Stimulated activated CD4-positive, alpha-beta T cell treated with anti-CD3 and anti-CD28 coated beads, Interleukin-12 subunit alpha, Interleukin-12 subunit beta, amount 100 ng/mL, for 4 hours (primary cell): ENCODE results near the gene PDE4B.

Source experiments
- DNase-seq: peaks from one replicate; pipeline ENCODE4 v3.0.0-alpha.2; 2020

PDE4B gene

DNA sequence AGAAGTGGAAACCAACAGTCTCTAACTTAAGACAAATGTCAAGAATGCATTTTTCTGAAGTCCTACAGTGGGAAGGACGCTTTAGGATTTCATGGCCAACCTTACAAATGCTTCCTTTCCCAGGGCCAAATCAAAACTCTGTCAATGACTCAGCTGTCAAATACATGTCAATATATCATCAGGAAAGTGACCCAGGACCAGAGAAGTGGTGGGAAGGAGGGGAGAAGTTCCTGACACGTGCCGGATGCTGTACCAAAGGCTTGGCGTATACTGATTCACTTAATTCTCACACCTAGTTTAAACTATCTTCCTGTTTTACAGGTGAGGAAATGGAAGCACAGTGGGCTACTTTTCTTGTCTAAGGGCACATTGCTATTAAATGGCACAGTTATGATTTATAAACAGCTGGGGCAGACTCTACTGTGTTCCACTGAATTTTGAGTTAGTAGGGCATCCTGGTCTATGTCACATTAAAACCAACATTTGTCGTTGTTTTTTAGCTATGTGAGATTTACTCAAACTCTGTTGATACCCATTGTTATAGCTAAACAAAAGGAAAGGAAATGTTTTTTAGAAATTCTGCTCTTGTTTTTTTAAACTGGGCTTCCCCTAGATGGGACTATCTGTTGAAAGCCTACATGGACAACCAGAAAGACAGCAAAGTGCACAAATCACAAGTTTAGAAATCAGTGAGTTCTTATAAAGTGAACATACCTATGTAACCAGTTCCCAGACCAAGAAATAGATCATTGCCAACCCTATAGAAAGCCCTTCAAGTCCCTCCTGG, 533.1 kb downstream of the PDE4B start:
- DNase-seq = no peak

DNA sequence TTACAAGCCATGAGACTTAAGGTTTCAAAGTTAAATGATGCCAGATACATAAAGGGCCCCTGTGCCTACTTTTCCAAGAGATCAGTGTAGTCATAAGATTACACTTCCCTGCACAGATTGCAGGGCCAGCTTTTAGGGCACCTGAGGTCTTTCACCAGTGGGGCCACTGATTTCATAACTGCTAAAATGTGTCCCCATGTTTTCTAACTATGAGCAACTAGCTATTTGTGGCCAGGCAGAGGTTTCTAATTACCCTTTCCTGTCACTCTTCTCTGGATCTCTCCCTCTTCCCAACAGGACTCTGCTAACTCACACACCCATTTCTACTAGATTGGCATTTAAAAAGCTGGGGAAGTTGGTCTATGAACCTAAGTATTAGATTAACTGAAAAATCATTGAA, 534.2 kb downstream of the PDE4B start:
- DNase-seq = no peak

DNA sequence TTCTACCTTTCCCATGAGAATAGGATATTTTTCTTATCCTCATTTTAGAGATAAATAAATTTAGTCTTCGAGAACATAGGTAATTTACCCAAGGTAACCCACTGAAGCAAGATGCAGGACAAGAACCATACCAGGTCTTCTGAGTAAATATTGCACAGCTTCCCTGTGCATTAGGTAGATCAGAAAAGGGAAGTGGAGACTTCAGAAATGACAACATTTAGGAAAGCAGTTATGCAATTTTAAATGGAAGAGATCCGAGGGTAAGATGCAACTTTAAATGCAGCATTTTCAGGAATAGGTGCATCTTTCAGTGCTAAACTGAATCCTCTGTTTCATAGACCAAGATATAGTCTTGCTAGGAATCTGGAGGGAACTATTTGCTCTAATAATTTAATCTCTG, 534.9 kb downstream of the PDE4B start:
- DNase-seq = no peak

GRCh38 chr1:66328896-66329295, 536.2 kb downstream of the PDE4B start:
- no peak for DNase-seq

GRCh38 chr1:66330722-66331141, 538.0 kb downstream of the PDE4B start:
- DNase-seq = no peak

- peak; percentile 28 for DNase-seq
Observed at GRCh38 chr1:66331658-66332547, 539.2 kb downstream of the PDE4B start.

DNA sequence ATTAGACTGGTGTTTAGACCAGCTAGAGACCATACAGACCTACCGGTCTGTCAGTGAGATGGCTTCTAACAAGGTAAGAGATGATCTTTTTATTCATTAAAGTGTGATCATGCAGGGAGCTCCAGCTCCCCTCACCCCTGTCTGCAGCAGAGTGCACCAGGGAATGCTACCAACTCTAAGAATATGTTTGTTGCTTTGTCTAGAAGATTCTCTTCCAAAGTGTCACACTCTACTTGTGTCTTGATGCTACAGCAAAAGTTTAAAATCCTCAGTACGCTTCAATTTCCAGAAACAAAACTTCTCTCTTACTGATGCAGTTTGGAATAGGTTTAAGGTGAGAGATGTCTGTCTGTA, 539.8 kb downstream of the PDE4B start:
- DNase-seq = no peak

DNA sequence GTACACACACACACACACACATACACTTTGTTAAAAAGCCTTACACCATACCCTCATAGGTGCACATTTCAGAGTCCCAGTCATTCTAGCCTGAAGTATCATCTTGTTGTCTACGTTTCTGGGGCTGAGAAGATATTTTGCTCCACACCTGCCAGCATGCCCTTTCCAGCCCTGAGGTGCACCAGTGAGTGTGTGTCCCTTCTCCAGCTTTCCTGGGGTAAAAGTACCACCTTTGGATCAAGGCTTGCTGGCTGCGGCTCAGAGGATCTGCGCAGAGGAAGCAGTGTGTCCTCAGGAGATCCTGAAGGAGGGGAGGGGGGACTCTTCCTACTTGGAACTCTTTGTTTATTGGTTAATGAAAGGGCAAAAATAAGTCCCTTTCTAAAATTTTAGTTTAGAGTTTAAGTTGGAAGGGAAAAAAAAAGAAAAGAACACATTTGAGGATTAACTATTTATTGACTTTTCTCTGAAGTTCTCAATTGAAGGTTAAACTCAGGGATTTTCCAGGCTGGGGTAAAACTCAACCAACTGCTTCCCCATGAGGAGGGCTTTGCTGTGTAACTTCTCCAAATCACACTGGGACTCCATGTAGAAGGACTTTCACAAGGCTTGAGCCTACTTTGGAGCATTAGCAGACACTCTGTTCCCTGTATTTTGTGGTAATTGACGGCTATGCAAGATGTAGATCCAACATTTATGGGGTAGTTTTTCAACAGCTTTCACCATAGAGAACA, 540.9 kb downstream of the PDE4B start:
- DNase-seq = no peak

- no peak for DNase-seq
Observed at GRCh38 chr1:66334318-66334717, 541.6 kb downstream of the PDE4B start.

- no peak for DNase-seq
Observed at GRCh38 chr1:66335125-66335524, 542.4 kb downstream of the PDE4B start.

GRCh38 chr1:66335859-66336640, 543.4 kb downstream of the PDE4B start:
- peak; percentile 35 for DNase-seq

GRCh38 chr1:66336641-66336990, 543.9 kb downstream of the PDE4B start:
- DNase-seq = no peak

- DNase-seq = no peak
Observed at GRCh38 chr1:66337249-66337648, 544.6 kb downstream of the PDE4B start.

- DNase-seq = no peak
Observed at GRCh38 chr1:66339944-66340343, 547.2 kb downstream of the PDE4B start.

DNA sequence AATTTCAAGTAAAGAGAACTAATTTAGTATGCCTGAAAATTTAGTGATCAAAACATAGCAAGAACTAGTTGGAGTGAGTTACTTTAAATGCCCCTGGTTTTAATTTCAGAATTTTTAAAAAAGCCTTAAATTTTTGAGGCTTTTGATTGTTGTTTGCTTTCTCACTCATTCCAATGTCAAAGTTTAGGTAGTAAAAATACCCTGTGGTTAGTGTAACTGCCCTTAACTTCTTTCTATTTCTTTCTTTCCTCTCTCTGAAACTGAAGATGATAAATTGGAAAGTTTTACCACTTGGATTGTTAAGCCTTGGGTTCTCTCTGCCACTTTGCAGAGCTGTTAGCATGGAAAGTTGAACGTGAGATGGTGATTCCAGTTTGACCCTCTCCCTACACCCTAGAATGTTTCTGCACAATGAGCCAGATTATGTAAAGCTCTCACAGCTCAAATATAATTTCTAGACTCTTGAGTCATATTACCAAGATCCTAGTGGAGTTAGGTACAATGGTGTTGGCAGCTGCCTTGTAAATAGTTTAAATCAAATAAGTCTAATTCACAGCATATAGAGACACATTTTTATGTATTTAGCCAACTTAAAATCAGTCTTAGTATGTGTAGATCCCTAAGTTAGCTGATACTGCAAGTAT, 548.9 kb downstream of the PDE4B start:
- no peak for DNase-seq

- DNase-seq = no peak
Observed at GRCh38 chr1:66342707-66343106, 550.0 kb downstream of the PDE4B start.

- no peak for DNase-seq
Observed at GRCh38 chr1:66343569-66344325, 551.1 kb downstream of the PDE4B start.

DNA sequence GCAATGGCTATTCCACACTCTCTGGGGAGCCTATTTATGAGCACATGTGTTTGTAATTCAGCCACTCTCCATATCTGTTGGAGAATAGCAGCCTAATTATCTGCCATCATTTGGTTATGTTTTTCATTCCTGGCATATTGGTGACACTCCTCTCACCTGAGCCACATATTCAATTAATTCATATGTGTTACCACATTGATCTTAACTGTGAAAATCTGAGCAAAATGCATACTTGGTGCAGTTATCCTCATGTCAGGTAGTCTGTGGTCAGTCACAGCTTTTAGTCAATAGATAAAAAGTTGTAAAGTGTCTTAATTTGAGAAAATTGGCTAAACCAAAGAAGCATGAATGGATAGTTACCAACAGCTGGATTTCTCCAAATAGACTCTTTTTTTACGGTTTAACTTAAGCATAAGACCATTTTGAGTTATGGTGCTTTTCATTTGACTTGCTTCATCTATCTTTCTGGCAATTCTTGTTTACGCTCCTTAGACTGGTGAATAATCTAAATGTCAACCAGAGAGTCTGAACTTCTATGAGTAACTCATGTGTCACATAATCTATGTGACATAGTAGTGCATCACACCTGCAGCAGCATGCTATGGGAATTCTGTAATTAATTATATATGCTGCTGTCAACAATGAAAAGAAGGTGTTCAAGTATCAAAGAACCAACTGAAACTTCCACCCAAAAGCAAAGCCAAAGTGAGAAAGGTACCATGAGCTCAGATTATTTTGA, 553.5 kb downstream of the PDE4B start:
- no peak for DNase-seq

- DNase-seq = no peak
Observed at GRCh38 chr1:66346873-66347272, 554.2 kb downstream of the PDE4B start.

GRCh38 chr1:66348776-66349175, 556.1 kb downstream of the PDE4B start:
- DNase-seq = no peak

DNA sequence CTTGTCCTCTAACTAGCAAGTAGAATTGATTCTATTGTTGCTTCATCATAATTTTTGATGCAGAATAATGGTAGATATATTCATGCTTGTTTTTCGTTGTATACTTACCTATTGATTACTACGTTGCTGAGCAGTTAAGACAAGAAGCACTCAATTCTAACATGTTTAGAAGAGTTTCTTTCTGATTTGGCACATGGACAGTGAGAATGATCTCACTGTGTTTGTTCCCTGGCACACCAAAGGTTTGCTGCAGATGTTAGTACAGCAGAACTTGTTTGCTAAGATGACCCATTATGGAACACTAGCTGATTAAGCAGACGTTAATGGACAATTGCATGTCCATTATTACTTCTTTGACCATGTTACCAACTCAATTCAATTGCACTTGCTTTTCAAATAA, 556.5 kb downstream of the PDE4B start:
- DNase-seq = no peak
